ENCODE data around the gene HPS4. TPM values are rescaled to one million over a fixed set of nuclear protein-coding genes. Genes with fewer than 3 reads are reported as not detected.

The HPS4 gene
- total RNA-seq, 1 experiment from 2014 or later, result 26.2 TPM

- TF ChIP-seq, protein P1, sequence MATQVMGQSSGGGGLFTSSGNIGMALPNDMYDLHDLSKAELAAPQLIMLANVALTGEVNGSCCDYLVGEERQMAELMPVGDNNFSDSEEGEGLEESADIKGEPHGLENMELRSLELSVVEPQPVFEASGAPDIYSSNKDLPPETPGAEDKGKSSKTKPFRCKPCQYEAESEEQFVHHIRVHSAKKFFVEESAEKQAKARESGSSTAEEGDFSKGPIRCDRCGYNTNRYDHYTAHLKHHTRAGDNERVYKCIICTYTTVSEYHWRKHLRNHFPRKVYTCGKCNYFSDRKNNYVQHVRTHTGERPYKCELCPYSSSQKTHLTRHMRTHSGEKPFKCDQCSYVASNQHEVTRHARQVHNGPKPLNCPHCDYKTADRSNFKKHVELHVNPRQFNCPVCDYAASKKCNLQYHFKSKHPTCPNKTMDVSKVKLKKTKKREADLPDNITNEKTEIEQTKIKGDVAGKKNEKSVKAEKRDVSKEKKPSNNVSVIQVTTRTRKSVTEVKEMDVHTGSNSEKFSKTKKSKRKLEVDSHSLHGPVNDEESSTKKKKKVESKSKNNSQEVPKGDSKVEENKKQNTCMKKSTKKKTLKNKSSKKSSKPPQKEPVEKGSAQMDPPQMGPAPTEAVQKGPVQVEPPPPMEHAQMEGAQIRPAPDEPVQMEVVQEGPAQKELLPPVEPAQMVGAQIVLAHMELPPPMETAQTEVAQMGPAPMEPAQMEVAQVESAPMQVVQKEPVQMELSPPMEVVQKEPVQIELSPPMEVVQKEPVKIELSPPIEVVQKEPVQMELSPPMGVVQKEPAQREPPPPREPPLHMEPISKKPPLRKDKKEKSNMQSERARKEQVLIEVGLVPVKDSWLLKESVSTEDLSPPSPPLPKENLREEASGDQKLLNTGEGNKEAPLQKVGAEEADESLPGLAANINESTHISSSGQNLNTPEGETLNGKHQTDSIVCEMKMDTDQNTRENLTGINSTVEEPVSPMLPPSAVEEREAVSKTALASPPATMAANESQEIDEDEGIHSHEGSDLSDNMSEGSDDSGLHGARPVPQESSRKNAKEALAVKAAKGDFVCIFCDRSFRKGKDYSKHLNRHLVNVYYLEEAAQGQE (IDR thresholded peaks at IDR 0.05; ENCODE audit: insufficient read depth in 1 of 2, low read depth in 2 of 2, low read length in 1 of 2), result no peak
- TF ChIP-seq SIN3A (IDR thresholded peaks at IDR 0.05; ENCODE audit: borderline replicate concordance, insufficient read depth, low read depth, low read length) (no peak), POLR2AphosphoS5 (IDR thresholded peaks at IDR 0.05; ENCODE audit: low read depth, low read length) (no peak), TCF7L2 (IDR thresholded peaks at IDR 0.05; ENCODE audit: low read depth, low read length) (no peak)
- TF ChIP-seq, protein P2, sequence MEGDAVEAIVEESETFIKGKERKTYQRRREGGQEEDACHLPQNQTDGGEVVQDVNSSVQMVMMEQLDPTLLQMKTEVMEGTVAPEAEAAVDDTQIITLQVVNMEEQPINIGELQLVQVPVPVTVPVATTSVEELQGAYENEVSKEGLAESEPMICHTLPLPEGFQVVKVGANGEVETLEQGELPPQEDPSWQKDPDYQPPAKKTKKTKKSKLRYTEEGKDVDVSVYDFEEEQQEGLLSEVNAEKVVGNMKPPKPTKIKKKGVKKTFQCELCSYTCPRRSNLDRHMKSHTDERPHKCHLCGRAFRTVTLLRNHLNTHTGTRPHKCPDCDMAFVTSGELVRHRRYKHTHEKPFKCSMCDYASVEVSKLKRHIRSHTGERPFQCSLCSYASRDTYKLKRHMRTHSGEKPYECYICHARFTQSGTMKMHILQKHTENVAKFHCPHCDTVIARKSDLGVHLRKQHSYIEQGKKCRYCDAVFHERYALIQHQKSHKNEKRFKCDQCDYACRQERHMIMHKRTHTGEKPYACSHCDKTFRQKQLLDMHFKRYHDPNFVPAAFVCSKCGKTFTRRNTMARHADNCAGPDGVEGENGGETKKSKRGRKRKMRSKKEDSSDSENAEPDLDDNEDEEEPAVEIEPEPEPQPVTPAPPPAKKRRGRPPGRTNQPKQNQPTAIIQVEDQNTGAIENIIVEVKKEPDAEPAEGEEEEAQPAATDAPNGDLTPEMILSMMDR (IDR thresholded peaks at IDR 0.05), result no peak
- no TSS peak for BruUV-seq (replicated peaks)
- Histone ChIP-seq H3K4me3 (ENCODE audit: low read depth in 2 of 2, low read length in 2 of 2) (no peak overlapping the region), H3K27ac (ENCODE audit: low read length) (no peak overlapping the region), H3K36me3 (ENCODE audit: control insufficient read depth, insufficient read depth, low read length) (no peaks in the 10 kb centered on the region), H3K4me1 (ENCODE audit: control insufficient read depth, insufficient read depth, low read length) (no peaks in the 10 kb centered on the region), H3K9me3 (ENCODE audit: control insufficient read depth, insufficient read depth, low read depth, low read length) (no peaks in the 10 kb centered on the region), H3K27me3 (ENCODE audit: control insufficient read depth, insufficient read depth, low read length) (no peaks in the 10 kb centered on the region)
- ATAC-seq (no peak), DNase-seq (ENCODE audit: low read depth, low spot score) (no peak)
- POLR2A ChIA-PET, result no interaction called here
- in situ Hi-C loops (cut with HindIII; ENCODE audit: low pct_unique_long_range_greater_than_20kb, low sequenced_read_pairs), result no loop called here
- CTCF ChIA-PET, result interaction anchor here (0.6 kb wide), 1 partner anchor 14 kb away, joined by 5 read pairs; no protein-coding TSS in a partner anchor
- intact Hi-C loops (cut with micrococcal nuclease; ENCODE audit: unreplicated experiment), result no loop called here
Observed at GRCh38 chr22:26447584-26448329, 35.8 kb downstream of the HPS4 start.

DNA sequence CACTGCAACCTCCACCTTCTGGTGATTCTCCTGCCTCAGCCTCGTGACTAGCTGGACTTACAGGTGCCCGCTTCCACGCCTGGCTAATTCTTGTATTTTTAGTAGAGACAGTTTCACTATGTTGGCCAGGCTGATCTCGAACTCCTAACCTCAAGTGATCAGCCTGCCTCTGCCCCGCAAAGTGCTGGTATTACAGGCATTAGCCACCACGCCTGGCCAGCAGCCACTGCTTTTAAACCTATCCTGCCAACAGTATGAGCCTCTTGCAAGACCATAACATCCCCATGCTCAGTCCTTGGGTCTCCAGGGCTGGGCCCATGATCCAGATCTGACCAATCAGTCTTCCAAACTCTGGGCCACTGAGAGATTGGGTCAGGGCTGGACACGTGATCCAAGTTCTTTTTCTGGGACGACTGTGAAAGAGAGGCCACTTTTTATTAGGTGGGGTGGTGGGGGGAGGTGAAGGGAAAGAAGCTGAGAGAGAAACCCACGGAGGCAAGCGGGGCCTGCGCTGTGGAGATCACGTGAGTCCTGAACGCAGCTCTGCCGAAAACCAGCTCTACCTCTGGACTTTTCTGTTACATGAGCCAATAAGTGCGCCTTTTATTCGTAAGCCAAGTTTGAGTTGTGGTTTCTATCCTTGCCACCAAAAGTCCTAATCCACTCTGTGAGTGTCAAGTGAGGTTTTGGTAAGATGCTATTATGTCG lies 36.6 kb downstream of the HPS4 start:
- ChIA-PET CTCF (no interaction called here), POLR2A (no interaction called here)
- no peaks in the 10 kb centered on the region for H3K27me3 ChIP-seq (ENCODE audit: control insufficient read depth, insufficient read depth, low read length)
- no peak for TF ChIP-seq POLR2AphosphoS5 (IDR thresholded peaks at IDR 0.05; ENCODE audit: low read depth, low read length)
- no peak for TF ChIP-seq SIN3A (IDR thresholded peaks at IDR 0.05; ENCODE audit: borderline replicate concordance, insufficient read depth, low read depth, low read length)
- TF ChIP-seq, protein P2 (IDR thresholded peaks at IDR 0.05), result no peak
- TF ChIP-seq, protein P1 (IDR thresholded peaks at IDR 0.05; ENCODE audit: insufficient read depth in 1 of 2, low read depth in 2 of 2, low read length in 1 of 2), result no peak
- no peak for TF ChIP-seq TCF7L2 (IDR thresholded peaks at IDR 0.05; ENCODE audit: low read depth, low read length)
- ATAC-seq (no peak), DNase-seq (ENCODE audit: low read depth, low spot score) (no peak)
- no peaks in the 10 kb centered on the region for H3K36me3 ChIP-seq (ENCODE audit: control insufficient read depth, insufficient read depth, low read length)
- H3K4me1 ChIP-seq (ENCODE audit: control insufficient read depth, insufficient read depth, low read length), result no peaks in the 10 kb centered on the region
- in situ Hi-C loops (cut with HindIII; ENCODE audit: low pct_unique_long_range_greater_than_20kb, low sequenced_read_pairs) (no loop called here), intact Hi-C loops (cut with micrococcal nuclease; ENCODE audit: unreplicated experiment) (no loop called here)
- no peak overlapping the region for H3K4me3 ChIP-seq (ENCODE audit: low read depth in 2 of 2, low read length in 2 of 2)
- no peak overlapping the region for H3K27ac ChIP-seq (ENCODE audit: low read length)
- H3K9me3 ChIP-seq (ENCODE audit: control insufficient read depth, insufficient read depth, low read depth, low read length), result no peaks in the 10 kb centered on the region
- BruUV-seq (replicated peaks), result no TSS peak

Measured in Panc1 (cell line).